HEK293 (cell line): Measurements from ENCODE around the gene DNAH5.

ENCODE experiments used
- CTCF ChIA-PET: fragments of 350-600 bp; formaldehyde crosslinking; extraction: SDS; loops from one replicate; lab custom pipeline; 2021; ENCODE audit warnings: antibody characterized with exemption; lab: Yijun Ruan, JAX
- POLR2A ChIA-PET: fragments of 300-600 bp; formaldehyde crosslinking; extraction: SDS; loops from one replicate; lab custom pipeline; 2020; ENCODE audit warnings: antibody characterized with exemption, inconsistent platforms; lab: Yijun Ruan, JAX
- H3K27ac ChIP-seq: fragments of 200-500 bp; sonication (Bioruptor generic); 2 replicates; pipeline ENCODE4 v1.5.1; 2014; ENCODE audit warnings: low read depth, low read length, control low read depth, inconsistent platforms; ENCODE audit errors: extremely low read depth
- H3K36me3 ChIP-seq, 2 experiments: fragments of 200-500 bp in 1 of 2; sonication (Bioruptor generic) in 1 of 2; 1 replicate in 1 of 2; 2 replicates in 1 of 2; pipeline ENCODE4 v1.5.1; 2014 to 2017; ENCODE audit warnings: inconsistent platforms in 2 of 2, low read length in 2 of 2; ENCODE audit not compliant: control insufficient read depth in 2 of 2, insufficient read depth in 1 of 2
- H3K4me1 ChIP-seq: fragments of 200-500 bp; sonication (Bioruptor generic); 2 replicates; pipeline ENCODE4 v1.5.1; 2014; ENCODE audit warnings: mild to moderate bottlenecking, low read length, inconsistent platforms; ENCODE audit not compliant: control insufficient read depth, insufficient read depth
- H3K4me3 ChIP-seq: 2 replicates; pipeline ENCODE4 v1.5.1; 2011; ENCODE audit warnings: low read depth, mild to moderate bottlenecking, control low read depth, low read length, moderate library complexity
- H3K9me3 ChIP-seq: fragments of 200-500 bp; sonication (Bioruptor generic); 2 replicates; pipeline ENCODE4 v1.5.1; 2014; ENCODE audit warnings: low read depth, low read length, inconsistent platforms; ENCODE audit not compliant: control insufficient read depth, insufficient read depth
- GLI2 ChIP-seq: fragments of 450-650 bp; formaldehyde crosslinking; IDR thresholded peaks from 2 replicates; pipeline ENCODE4; 2017; ENCODE audit warnings: missing biosample characterization, missing genetic modification characterization, low read depth, borderline replicate concordance
- MZF1 ChIP-seq: fragments of 450-650 bp; formaldehyde crosslinking; IDR thresholded peaks from 2 replicates; pipeline ENCODE4 v1.5.1; 2017; ENCODE audit warnings: missing biosample characterization, missing genetic modification characterization, borderline replicate concordance
- REPIN1 ChIP-seq: fragments of 450-650 bp; formaldehyde crosslinking; IDR thresholded peaks from 2 replicates; pipeline ENCODE4 v1.5.1; 2017; ENCODE audit warnings: missing biosample characterization, missing genetic modification characterization, low read depth
- SCRT1 ChIP-seq: fragments of 450-650 bp; formaldehyde crosslinking; IDR thresholded peaks from 2 replicates; pipeline ENCODE4 v1.5.1; 2016; ENCODE audit warnings: missing biosample characterization, missing genetic modification characterization, borderline replicate concordance
- YY1 ChIP-seq: fragments of 450-650 bp; formaldehyde crosslinking; IDR thresholded peaks from 2 replicates; pipeline ENCODE4 v1.5.1; 2018; ENCODE audit warnings: missing biosample characterization, missing genetic modification characterization
- ZBTB10 ChIP-seq: fragments of 450-650 bp; formaldehyde crosslinking; IDR thresholded peaks from 2 replicates; pipeline ENCODE4 v1.5.1; 2016; ENCODE audit warnings: missing biosample characterization, missing genetic modification characterization
- ZBTB48 ChIP-seq: fragments of 450-650 bp; formaldehyde crosslinking; IDR thresholded peaks from 2 replicates; pipeline ENCODE4 v1.5.1; 2016; ENCODE audit warnings: missing biosample characterization, missing genetic modification characterization
- ZBTB8A ChIP-seq: fragments of 450-650 bp; formaldehyde crosslinking; IDR thresholded peaks from 2 replicates; pipeline ENCODE4 v1.5.1; 2016; ENCODE audit warnings: missing biosample characterization, missing genetic modification characterization
- ZFP3 ChIP-seq: fragments of 450-650 bp; formaldehyde crosslinking; IDR thresholded peaks from 2 replicates; pipeline ENCODE4 v1.5.1; 2016; ENCODE audit warnings: low read depth, missing biosample characterization, missing genetic modification characterization
- ZNF140 ChIP-seq: fragments of 450-650 bp; formaldehyde crosslinking; IDR thresholded peaks from 2 replicates; pipeline ENCODE4 v1.5.1; 2016; ENCODE audit warnings: missing biosample characterization, missing genetic modification characterization
- ZNF155 ChIP-seq: fragments of 450-650 bp; formaldehyde crosslinking; IDR thresholded peaks from 2 replicates; pipeline ENCODE4 v1.5.1; 2016; ENCODE audit warnings: missing biosample characterization, missing genetic modification characterization
- ZNF335 ChIP-seq: fragments of 450-650 bp; formaldehyde crosslinking; conservative IDR thresholded peaks from 2 replicates; pipeline ENCODE4 v1.5.1; 2016; ENCODE audit warnings: missing biosample characterization, missing genetic modification characterization
- ZNF341 ChIP-seq: fragments of 450-650 bp; formaldehyde crosslinking; IDR thresholded peaks from 2 replicates; pipeline ENCODE4; 2016; ENCODE audit warnings: low read depth, missing biosample characterization, missing genetic modification characterization
- ZNF354C ChIP-seq: fragments of 450-650 bp; formaldehyde crosslinking; IDR thresholded peaks from 2 replicates; pipeline ENCODE4 v1.5.1; 2016; ENCODE audit warnings: missing biosample characterization, missing genetic modification characterization, low read depth, borderline replicate concordance
- ZNF549 ChIP-seq: fragments of 450-650 bp; IDR thresholded peaks from 2 replicates; pipeline ENCODE4 v1.5.1; 2018; ENCODE audit warnings: missing biosample characterization, missing genetic modification characterization, mild to moderate bottlenecking, inconsistent platforms, moderate library complexity
- ZNF629 ChIP-seq: fragments of 450-650 bp; formaldehyde crosslinking; IDR thresholded peaks from 2 replicates; pipeline ENCODE4 v1.5.1; 2017; ENCODE audit warnings: missing biosample characterization, missing genetic modification characterization
- ZNF677 ChIP-seq: fragments of 450-650 bp; IDR thresholded peaks from 2 replicates; pipeline ENCODE4 v1.5.0; 2018; ENCODE audit warnings: missing biosample characterization, mild to moderate bottlenecking, missing genetic modification characterization, moderate library complexity
- TF ChIP-seq, protein P1 (sequence below): fragments of 450-650 bp; formaldehyde crosslinking; IDR thresholded peaks from 2 replicates; pipeline ENCODE4 v1.5.1; 2016; ENCODE audit warnings: missing biosample characterization, missing genetic modification characterization
- TF ChIP-seq, protein P2 (sequence below): fragments of 450-650 bp; formaldehyde crosslinking; IDR thresholded peaks from 2 replicates; pipeline ENCODE4; 2016; ENCODE audit warnings: missing biosample characterization, missing genetic modification characterization
- TF ChIP-seq, protein P3 (sequence below): fragments of 450-650 bp; formaldehyde crosslinking; IDR thresholded peaks from 2 replicates; pipeline ENCODE4 v1.5.1; 2016; ENCODE audit warnings: missing biosample characterization, missing genetic modification characterization
- TF ChIP-seq, protein P4 (sequence below): fragments of 450-650 bp; formaldehyde crosslinking; IDR thresholded peaks from 2 replicates; pipeline ENCODE4 v1.5.1; 2016; ENCODE audit warnings: missing biosample characterization, missing genetic modification characterization
- TF ChIP-seq, protein P5 (sequence below): fragments of 450-650 bp; IDR thresholded peaks from 2 replicates; pipeline ENCODE4 v1.5.1; 2018; ENCODE audit warnings: missing biosample characterization, mild to moderate bottlenecking, missing genetic modification characterization

The DNAH5 gene

DNA sequence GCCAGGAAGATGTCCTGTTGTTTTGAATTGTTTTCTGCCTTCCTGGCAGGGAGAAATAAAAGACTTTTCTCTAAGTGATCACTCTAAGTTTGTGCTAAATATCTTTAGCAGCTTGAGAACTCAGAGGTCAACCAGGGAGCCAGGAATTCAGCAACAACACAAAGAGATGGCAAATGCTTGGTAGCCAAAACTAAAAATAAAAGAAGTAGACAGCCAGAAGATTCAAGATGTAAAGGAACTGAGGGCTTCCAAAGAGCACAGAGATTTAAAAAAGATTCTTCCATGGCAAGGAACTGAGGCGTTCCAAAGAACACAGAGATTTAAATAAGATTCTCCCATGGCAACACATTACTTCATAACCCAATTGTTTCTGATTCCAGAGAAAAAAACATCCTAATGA is 9.6 kb downstream of the DNAH5 start:
- TF ChIP-seq ZBTB10 (tag by site-specific recombination) (no peak), ZBTB48 (tag by site-specific recombination) (no peak), ZFP3 (tag by site-specific recombination) (no peak), ZNF335 (tag by site-specific recombination) (no peak), REPIN1 (tag by site-specific recombination) (no peak), ZBTB8A (tag by site-specific recombination) (no peak), YY1 (tag by site-specific recombination) (no peak), GLI2 (no peak), ZNF677 (tag by site-specific recombination) (no peak), ZNF155 (tag by site-specific recombination) (no peak), ZNF629 (tag by site-specific recombination) (no peak), SCRT1 (no peak)
- TF ChIP-seq, protein P1, sequence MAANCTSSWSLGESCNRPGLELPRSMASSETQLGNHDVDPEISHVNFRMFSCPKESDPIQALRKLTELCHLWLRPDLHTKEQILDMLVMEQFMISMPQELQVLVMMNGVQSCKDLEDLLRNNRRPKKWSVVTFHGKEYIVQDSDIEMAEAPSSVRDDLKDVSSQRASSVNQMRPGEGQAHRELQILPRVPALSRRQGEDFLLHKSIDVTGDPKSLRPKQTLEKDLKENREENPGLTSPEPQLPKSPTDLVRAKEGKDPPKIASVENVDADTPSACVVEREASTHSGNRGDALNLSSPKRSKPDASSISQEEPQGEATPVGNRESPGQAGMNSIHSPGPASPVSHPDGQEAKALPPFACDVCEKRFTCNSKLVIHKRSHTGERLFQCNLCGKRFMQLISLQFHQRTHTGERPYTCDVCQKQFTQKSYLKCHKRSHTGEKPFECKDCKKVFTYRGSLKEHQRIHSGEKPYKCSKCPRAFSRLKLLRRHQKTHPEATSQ (tag by site-specific recombination), result no peak
- TF ChIP-seq, protein P2, sequence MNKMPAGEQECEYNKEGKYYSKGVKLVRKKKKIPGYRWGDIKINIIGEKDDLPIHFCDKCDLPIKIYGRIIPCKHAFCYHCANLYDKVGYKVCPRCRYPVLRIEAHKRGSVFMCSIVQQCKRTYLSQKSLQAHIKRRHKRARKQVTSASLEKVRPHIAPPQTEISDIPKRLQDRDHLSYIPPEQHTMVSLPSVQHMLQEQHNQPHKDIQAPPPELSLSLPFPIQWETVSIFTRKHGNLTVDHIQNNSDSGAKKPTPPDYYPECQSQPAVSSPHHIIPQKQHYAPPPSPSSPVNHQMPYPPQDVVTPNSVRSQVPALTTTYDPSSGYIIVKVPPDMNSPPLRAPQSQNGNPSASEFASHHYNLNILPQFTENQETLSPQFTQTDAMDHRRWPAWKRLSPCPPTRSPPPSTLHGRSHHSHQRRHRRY (tag by site-specific recombination), result no peak
- TF ChIP-seq, protein P3, sequence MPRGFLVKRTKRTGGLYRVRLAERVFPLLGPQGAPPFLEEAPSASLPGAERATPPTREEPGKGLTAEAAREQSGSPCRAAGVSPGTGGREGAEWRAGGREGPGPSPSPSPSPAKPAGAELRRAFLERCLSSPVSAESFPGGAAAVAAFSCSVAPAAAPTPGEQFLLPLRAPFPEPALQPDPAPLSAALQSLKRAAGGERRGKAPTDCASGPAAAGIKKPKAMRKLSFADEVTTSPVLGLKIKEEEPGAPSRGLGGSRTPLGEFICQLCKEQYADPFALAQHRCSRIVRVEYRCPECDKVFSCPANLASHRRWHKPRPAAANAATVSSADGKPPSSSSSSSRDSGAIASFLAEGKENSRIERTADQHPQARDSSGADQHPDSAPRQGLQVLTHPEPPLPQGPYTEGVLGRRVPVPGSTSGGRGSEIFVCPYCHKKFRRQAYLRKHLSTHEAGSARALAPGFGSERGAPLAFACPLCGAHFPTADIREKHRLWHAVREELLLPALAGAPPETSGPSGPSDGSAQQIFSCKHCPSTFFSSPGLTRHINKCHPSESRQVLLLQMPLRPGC (tag by site-specific recombination), result no peak
- Histone ChIP-seq H3K4me3 (no peak overlapping the region), H3K4me1 (no peaks in the 10 kb centered on the region), H3K9me3 (no peaks in the 10 kb centered on the region; the same call in 1 of the 2 replicates), H3K36me3 (no peaks in the 10 kb centered on the region), H3K27ac (no peak overlapping the region)
- ChIA-PET CTCF (no interaction called here), POLR2A (no interaction called here)

- H3K27ac ChIP-seq, result no peak overlapping the region
- no peaks in the 10 kb centered on the region for H3K4me1 ChIP-seq
- H3K4me3 ChIP-seq, result no peak overlapping the region
- ChIA-PET CTCF (interaction anchor here (0.7 kb wide), 1 partner anchor 23 kb away, joined by 3 read pairs; no protein-coding TSS in a partner anchor), POLR2A (no interaction called here)
- TF ChIP-seq ZNF549 (tag by site-specific recombination) (no peak), ZNF140 (no peak), ZNF354C (no peak), ZFP3 (tag by site-specific recombination) (no peak), ZNF341 (no peak), MZF1 (tag by site-specific recombination) (no peak)
- TF ChIP-seq, protein P4, sequence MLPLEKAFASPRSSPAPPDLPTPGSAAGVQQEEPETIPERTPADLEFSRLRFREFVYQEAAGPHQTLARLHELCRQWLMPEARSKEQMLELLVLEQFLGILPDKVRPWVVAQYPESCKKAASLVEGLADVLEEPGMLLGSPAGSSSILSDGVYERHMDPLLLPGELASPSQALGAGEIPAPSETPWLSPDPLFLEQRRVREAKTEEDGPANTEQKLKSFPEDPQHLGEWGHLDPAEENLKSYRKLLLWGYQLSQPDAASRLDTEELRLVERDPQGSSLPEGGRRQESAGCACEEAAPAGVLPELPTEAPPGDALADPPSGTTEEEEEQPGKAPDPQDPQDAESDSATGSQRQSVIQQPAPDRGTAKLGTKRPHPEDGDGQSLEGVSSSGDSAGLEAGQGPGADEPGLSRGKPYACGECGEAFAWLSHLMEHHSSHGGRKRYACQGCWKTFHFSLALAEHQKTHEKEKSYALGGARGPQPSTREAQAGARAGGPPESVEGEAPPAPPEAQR (tag by site-specific recombination), result no peak
- TF ChIP-seq, protein P5, sequence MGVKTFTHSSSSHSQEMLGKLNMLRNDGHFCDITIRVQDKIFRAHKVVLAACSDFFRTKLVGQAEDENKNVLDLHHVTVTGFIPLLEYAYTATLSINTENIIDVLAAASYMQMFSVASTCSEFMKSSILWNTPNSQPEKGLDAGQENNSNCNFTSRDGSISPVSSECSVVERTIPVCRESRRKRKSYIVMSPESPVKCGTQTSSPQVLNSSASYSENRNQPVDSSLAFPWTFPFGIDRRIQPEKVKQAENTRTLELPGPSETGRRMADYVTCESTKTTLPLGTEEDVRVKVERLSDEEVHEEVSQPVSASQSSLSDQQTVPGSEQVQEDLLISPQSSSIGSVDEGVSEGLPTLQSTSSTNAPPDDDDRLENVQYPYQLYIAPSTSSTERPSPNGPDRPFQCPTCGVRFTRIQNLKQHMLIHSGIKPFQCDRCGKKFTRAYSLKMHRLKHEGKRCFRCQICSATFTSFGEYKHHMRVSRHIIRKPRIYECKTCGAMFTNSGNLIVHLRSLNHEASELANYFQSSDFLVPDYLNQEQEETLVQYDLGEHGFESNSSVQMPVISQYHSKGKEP (tag by site-specific recombination), result no peak
- H3K9me3 ChIP-seq, result no peaks in the 10 kb centered on the region; the same call in 1 of the 2 replicates
- no peaks in the 10 kb centered on the region for H3K36me3 ChIP-seq
Observed at GRCh38 chr5:13934125-13934524, 10.4 kb downstream of the DNAH5 start.
